Fibroblast of skin of left biceps (primary cell): ENCODE results near the gene FAM221A.
"Not testable (repeated sequence)": the region's sequence is repeated elsewhere in the genome, so short reads cannot be mapped to it uniquely, and the experiment has no call there.

Source experiments
- DNase-seq, 2 experiments: peaks; one replicate each; pipeline ENCODE4 v3.0.0-alpha.2; 2013; ENCODE audit warnings: low read depth in 2 of 2

The FAM221A gene

GRCh38 chr7:23700046-23700445 lies 20.0 kb downstream of the FAM221A start:
- no peak for DNase-seq

GRCh38 chr7:23709081-23709750 lies 29.2 kb downstream of the FAM221A start:
- DNase-seq, result no peak

- no peak for DNase-seq
Measured at GRCh38 chr7:23710000-23710399, 30.0 kb downstream of the FAM221A start, which contains the start of gene STK31. Gene STK31, plus strand, starts transcription at chr7:23710219. Its CDS starts 67 bp downstream, at chr7:23710286.

GRCh38 chr7:23712368-23713284 lies 32.6 kb downstream of the FAM221A start:
- DNase-seq, result peak; percentile 33 to 45

GRCh38 chr7:23713285-23714149 lies 33.5 kb downstream of the FAM221A start:
- peak; percentile 53 to 60 for DNase-seq

- DNase-seq, result no peak
Measured at GRCh38 chr7:23714150-23714464, 34.1 kb downstream of the FAM221A start.

GRCh38 chr7:23714579-23714978 lies 34.6 kb downstream of the FAM221A start:
- DNase-seq, result no peak

GRCh38 chr7:23715099-23715498 lies 35.1 kb downstream of the FAM221A start:
- no peak for DNase-seq

GRCh38 chr7:23717788-23718187 lies 37.8 kb downstream of the FAM221A start:
- DNase-seq, result no peak

GRCh38 chr7:23721456-23721855 lies 41.5 kb downstream of the FAM221A start:
- DNase-seq, result no peak

- not testable (repeated sequence) for DNase-seq
Measured at GRCh38 chr7:23722587-23723216, 42.7 kb downstream of the FAM221A start.

- DNase-seq, result not testable (repeated sequence)
Measured at GRCh38 chr7:23724113-23724512, 44.1 kb downstream of the FAM221A start.

GRCh38 chr7:23742051-23742450 lies 62.1 kb downstream of the FAM221A start:
- DNase-seq, result no peak

GRCh38 chr7:23743226-23743625 lies 63.2 kb downstream of the FAM221A start:
- no peak for DNase-seq

- DNase-seq, result no peak
Measured at GRCh38 chr7:23746629-23747028, 66.6 kb downstream of the FAM221A start.

GRCh38 chr7:23751852-23752251 lies 71.9 kb downstream of the FAM221A start:
- no peak for DNase-seq
